Hypothalamus (tissue), 51 donors: Measurements from ENCODE around the gene HOXB9.

Experiments
- DNase-seq, 51 donors: peaks; one replicate each; lab custom pipeline; 2025; lab: John Stamatoyannopoulos, UW

The HOXB9 gene

GRCh38 chr17:48626245-48627117 lies at the start of gene HOXB9:
Gene HOXB9, minus strand, starts transcription at chr17:48626358. Its CDS starts 89 bp downstream, at chr17:48626269.
- DNase-seq: no peak

GRCh38 chr17:48672340-48672739 lies 46.2 kb upstream of the HOXB9 start:
- no peak for DNase-seq

GRCh38 chr17:48671697-48672171 lies 45.6 kb upstream of the HOXB9 start:
- DNase-seq: peak in 50 of 51 donors; percentile 5 to 83 (median 52)

GRCh38 chr17:48663134-48663924 lies 37.2 kb upstream of the HOXB9 start:
- DNase-seq: no peak

- no peak for DNase-seq
Observed at GRCh38 chr17:48655913-48656312, 29.8 kb upstream of the HOXB9 start.

GRCh38 chr17:48649741-48650140 lies 23.6 kb upstream of the HOXB9 start:
- DNase-seq: no peak

- no peak for DNase-seq
Observed at GRCh38 chr17:48647963-48648245, 21.7 kb upstream of the HOXB9 start.

GRCh38 chr17:48647103-48647962 lies 21.2 kb upstream of the HOXB9 start:
- no peak for DNase-seq

GRCh38 chr17:48646183-48647102 lies 20.3 kb upstream of the HOXB9 start:
- DNase-seq: no peak

GRCh38 chr17:48645639-48646182 lies 19.6 kb upstream of the HOXB9 start:
- no peak for DNase-seq

- no peak for DNase-seq
Observed at GRCh38 chr17:48644910-48645557, 18.9 kb upstream of the HOXB9 start.

- no peak for DNase-seq
Observed at GRCh38 chr17:48644159-48644558, 18.0 kb upstream of the HOXB9 start.

GRCh38 chr17:48643697-48644012 lies 17.5 kb upstream of the HOXB9 start:
- DNase-seq: no peak

GRCh38 chr17:48642843-48643696 lies 16.9 kb upstream of the HOXB9 start:
- no peak for DNase-seq

- DNase-seq: no peak
Observed at GRCh38 chr17:48642059-48642842, 16.1 kb upstream of the HOXB9 start.

GRCh38 chr17:48641541-48642058 lies 15.4 kb upstream of the HOXB9 start:
- no peak for DNase-seq

- DNase-seq: no peak
Observed at GRCh38 chr17:48640858-48641180, 14.7 kb upstream of the HOXB9 start.
